RWPE1 (cell line): ENCODE data around the gene PRSS33.

Source experiments
- CTCF ChIA-PET: fragments of 350-600 bp; sonication (Branson Sonifier 250); formaldehyde crosslinking; extraction: SDS; loops from one replicate; lab custom pipeline; 2021; lab: Yijun Ruan, JAX
- POLR2A ChIA-PET: fragments of 400-600 bp; formaldehyde crosslinking; extraction: SDS; loops from one replicate; lab custom pipeline; 2020; ENCODE audit warnings: antibody characterized with exemption; ENCODE audit not compliant: low non-redundant PET; lab: Yijun Ruan, JAX
- DNase-seq: peaks from one replicate; pipeline ENCODE4 v3.0.0; 2012; ENCODE audit warnings: low spot score
- H3K27ac ChIP-seq: fragments of 450-650 bp; 2 replicates; pipeline ENCODE4 v1.5.1; 2017
- TF ChIP-seq, protein P1 (sequence below): fragments of 450-650 bp; conservative IDR thresholded peaks from 2 replicates; pipeline ENCODE4 v1.5.1; 2017; ENCODE audit warnings: low read depth, mild to moderate bottlenecking

Gene PRSS33

DNA sequence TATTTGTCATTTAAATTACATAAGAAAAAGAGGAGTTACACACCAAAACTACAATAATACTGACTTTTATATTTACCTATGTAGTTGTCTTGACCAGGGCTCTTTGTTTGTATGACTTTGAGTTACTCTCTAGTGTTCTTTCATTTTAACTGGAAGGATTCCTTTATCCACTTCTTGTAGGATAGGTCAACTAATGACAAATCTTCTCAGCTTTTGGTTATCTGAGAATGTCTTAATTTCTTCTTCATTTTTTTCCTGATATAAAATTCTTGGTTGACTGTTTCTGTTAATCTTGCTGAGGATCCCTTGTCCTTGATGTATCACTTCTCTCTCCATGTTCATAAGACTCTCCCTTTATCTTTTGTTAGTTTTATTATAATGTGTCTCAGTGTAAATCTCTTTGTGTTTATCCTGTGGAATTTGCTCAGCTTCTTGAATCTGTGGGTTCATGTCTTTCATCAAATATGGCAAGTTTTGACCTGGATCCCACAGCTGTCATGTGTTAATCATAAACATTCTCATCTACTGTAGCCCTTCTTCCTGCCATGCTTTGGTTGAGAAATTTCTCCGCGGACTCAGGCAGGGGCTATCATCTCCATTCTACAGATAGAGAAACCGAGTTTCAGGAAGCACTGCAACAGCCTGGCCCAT lies 16.3 kb upstream of the PRSS33 start:
- TF ChIP-seq, protein P1, sequence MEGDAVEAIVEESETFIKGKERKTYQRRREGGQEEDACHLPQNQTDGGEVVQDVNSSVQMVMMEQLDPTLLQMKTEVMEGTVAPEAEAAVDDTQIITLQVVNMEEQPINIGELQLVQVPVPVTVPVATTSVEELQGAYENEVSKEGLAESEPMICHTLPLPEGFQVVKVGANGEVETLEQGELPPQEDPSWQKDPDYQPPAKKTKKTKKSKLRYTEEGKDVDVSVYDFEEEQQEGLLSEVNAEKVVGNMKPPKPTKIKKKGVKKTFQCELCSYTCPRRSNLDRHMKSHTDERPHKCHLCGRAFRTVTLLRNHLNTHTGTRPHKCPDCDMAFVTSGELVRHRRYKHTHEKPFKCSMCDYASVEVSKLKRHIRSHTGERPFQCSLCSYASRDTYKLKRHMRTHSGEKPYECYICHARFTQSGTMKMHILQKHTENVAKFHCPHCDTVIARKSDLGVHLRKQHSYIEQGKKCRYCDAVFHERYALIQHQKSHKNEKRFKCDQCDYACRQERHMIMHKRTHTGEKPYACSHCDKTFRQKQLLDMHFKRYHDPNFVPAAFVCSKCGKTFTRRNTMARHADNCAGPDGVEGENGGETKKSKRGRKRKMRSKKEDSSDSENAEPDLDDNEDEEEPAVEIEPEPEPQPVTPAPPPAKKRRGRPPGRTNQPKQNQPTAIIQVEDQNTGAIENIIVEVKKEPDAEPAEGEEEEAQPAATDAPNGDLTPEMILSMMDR, result no peak
- H3K27ac ChIP-seq, result no peak overlapping the region
- no peak for DNase-seq
- POLR2A ChIA-PET, result no interaction called here
- CTCF ChIA-PET, result interaction anchor here (0.6 kb wide), 1 partner anchor 20 kb away, joined by 3 read pairs; no protein-coding TSS in a partner anchor

DNA sequence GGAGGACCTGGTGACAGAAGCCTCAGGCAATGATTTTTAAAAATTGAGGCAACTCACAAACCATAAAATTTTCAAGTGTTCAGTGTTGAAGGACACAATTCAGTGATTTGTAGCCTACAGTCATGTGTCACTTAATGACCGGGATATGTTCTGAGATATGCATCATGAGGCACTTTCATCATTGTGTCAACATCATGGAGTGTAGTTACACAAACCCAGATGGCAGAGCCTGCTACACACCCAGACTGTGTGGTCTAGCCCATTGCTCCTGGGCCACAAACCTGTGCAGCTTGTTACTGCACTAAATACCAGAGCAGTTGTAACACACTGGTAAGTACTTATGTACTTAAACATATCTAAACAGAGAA lies 12.5 kb upstream of the PRSS33 start:
- ChIA-PET POLR2A (no interaction called here), CTCF (interaction anchor here (0.6 to 1.1 kb wide), 2 partner anchors 69 to 80 kb away, joined by 3 to 5 read pairs; no protein-coding TSS in a partner anchor)
- no peak for DNase-seq
- no peak overlapping the region for H3K27ac ChIP-seq
- TF ChIP-seq, protein P1, result no peak

DNA sequence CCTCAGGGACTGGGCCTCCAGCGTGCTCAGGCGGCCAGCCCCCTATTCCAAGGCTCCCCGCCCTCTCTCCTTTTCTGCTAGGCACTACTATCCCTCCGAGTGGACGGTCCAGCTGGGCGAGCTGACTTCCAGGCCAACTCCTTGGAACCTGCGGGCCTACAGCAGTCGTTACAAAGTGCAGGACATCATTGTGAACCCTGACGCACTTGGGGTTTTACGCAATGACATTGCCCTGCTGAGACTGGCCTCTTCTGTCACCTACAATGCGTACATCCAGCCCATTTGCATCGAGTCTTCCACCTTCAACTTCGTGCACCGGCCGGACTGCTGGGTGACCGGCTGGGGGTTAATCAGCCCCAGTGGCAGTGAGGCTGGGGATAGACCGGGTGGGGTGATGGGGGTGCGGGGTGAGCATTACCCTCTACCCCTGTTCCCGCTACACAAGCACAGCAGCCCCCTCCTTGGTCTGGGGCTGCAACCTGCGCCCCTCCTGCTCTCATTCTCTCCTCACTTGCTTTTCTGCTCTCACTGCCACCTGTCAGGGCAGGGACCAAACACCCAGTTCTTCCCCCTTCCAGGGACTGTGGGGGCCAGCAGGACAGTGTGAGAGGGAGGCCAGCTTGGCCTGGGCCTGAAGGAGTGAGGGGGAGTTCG lies 12.0 kb upstream of the PRSS33 start:
- no peak overlapping the region for H3K27ac ChIP-seq
- ChIA-PET POLR2A (no interaction called here), CTCF (no interaction called here)
- TF ChIP-seq, protein P1, result no peak
- DNase-seq, result no peak

DNA sequence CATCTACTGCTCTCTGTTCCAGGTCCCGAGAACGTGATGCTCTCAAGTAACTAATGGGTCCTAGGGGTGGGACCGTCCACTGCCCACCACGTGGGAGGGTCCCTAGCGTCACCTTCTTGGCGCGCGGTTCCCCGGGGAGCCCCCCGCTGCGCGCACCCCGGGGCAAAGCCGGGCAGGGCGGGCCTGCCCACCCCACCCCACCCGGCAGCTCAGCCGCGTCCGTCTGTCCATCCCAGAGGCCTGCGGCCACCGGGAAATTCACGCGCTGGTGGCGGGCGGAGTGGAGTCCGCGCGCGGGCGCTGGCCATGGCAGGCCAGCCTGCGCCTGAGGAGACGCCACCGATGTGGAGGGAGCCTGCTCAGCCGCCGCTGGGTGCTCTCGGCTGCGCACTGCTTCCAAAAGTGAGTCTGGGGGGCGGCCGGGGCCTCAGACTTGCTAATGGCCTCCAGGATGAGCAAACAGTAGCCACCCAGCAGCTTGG lies 11.4 kb upstream of the PRSS33 start:
- H3K27ac ChIP-seq, result no peak overlapping the region
- ChIA-PET CTCF (no interaction called here), POLR2A (no interaction called here)
- TF ChIP-seq, protein P1, result no peak
- no peak for DNase-seq

DNA sequence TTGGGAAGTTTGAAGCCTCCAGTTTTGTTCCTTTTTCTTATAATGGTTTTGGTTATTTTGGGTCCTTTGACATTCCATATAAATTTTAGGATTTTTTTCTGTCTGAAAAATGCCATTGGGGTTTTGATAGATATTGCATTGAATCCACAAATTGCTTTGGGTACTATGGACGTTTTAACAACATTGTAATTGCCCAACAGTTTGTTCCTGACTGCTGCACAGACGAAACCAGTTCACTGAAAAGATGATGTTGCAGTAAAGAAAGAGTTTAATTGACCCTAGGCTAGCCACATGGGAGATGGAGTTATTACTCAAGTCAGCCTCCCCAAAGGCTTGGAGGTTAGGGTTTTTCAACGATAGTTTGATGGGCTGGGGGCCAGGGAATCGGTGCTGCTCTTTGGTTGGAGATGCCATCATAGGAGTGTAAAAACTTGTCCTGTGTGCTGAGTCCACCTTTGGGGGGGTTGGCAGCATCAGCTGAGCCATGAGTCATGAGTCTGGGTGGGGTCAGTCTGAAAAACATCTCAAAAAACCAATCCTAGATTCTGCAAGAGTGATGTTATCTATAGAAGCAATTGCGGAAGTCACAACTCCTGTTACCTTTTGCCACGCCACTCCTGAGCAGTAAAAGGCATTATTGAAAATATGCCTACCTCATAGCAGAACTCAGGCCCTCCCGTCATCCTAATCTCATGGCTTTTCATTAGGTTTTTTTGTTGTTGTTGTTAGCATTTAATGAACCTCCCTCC lies 8.2 kb upstream of the PRSS33 start:
- DNase-seq, result no peak
- ChIA-PET POLR2A (no interaction called here), CTCF (no interaction called here)
- TF ChIP-seq, protein P1, result no peak
- peak overlapping the region; percentile 64 for H3K27ac ChIP-seq

DNA sequence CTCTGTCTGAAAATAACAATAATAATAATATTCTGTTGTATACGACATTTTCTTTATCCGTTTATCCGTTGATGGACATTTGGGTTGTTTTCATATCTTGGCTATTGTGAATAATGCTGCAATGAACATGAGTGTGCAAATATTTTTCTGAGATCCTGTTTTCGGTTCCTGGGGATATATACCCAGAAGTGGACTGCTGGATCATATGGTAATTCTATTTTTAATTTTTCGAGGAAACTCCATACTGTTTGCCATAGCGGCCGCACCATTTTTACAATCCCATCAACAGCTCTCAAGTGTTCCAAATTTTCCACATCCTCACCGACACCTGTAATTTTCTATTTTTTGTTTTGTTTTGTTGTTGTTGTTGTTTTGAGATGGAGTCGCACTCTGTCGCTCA lies 5.6 kb upstream of the PRSS33 start:
- DNase-seq, result no peak
- ChIA-PET CTCF (no interaction called here), POLR2A (no interaction called here)
- TF ChIP-seq, protein P1, result no peak
- no peak overlapping the region for H3K27ac ChIP-seq
